Stimulated activated CD8-positive, alpha-beta memory T cell treated with anti-CD3 and anti-CD28 coated beads, Interleukin-4, amount 100 ng/mL, for 4 hours (primary cell): Measurements from ENCODE around the gene LAPTM5.

ENCODE experiments used
- DNase-seq, 2 donors: peaks; one replicate each; pipeline ENCODE4 v3.0.0-alpha.2; 2020; ENCODE audit warnings: low read depth in 2 of 2, low spot score in 1 of 2

Gene LAPTM5

GRCh38 chr1:30731806-30732276 lies 25.7 kb downstream of the LAPTM5 start:
- DNase-seq, result no peak

GRCh38 chr1:30731109-30731805 lies 26.3 kb downstream of the LAPTM5 start:
- no peak for DNase-seq

DNA sequence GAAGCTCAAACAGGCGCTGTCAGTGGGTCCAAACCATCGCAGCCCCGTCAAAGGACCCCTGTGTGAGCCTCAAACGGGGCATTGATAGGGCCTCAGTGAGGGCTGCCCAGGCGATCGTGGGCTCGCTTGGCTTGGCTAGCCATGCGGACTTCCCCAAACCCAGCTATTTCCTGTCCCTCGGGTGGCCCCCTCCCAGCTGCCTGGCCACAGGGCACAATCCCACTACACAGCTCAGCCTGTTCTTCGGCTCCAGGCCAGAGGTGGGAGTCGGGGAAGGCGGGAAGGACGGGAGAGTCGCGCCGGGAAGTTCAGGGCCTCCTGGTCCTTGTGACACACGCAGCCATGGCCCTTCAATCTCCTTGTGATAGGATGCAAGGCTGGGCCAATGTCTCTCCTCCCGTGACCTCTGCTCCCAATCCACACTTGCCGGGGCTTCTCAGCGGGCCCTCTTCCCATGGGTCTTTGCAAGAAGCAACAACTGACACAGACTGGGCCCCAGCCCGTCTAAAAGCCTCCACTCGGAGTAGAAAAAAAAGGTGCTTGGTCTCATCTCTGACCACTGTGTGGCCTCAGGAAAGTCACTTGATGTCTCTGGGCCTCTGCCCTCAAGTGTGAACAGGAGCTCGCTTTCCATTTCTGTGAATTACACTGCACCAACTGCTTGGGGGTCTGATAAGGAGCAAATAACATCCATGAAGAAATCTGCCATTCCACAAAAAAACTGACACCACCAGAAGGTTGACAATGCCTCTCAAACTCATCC lies 27.0 kb downstream of the LAPTM5 start:
- no peak for DNase-seq

DNA sequence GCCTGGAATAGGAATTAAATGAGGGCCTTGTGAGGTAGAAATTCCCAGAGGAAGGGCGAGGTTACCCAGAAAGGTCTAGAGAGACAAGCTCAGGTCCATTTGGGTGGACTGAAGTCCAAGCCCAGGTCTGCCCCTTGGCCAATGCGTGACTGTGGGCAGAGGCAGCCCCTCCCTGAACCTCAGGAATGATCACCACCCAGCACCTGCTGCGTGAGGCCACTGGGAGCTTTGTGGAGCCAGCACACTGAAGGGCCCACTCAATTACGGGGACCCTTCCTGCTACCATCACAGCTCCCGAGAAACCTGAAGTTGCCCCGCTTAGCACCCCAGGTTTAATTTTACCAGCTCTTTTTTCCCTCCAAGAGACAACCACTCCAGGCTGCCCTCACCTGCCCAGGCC lies 27.7 kb downstream of the LAPTM5 start:
- DNase-seq, result no peak

GRCh38 chr1:30728832-30729638 lies 28.5 kb downstream of the LAPTM5 start:
- DNase-seq, result no peak

DNA sequence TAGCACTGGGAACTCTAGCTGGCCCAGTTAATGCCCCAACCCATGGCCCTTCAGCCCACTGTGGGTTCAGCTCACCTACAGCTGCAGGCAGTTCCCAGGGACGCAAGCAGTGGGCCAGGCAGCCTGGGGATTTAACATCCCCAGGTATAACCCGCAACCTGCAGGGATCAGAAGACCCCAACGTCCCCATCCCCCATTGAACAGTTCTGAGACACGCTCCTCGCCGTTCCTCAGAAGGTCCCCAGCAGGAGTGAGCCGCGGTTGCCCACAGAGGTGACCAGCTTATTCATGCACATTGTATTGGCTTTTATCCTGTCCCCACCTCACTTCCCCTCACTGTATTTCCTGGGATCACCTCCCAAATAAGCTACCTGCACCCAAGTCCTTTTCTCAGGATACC lies 29.2 kb downstream of the LAPTM5 start:
- DNase-seq, result no peak

- DNase-seq, result no peak
Measured at GRCh38 chr1:30727824-30728223, 29.8 kb downstream of the LAPTM5 start.

- no peak for DNase-seq
Measured at GRCh38 chr1:30726773-30727684, 30.5 kb downstream of the LAPTM5 start.

GRCh38 chr1:30726236-30726635 lies 31.3 kb downstream of the LAPTM5 start:
- no peak for DNase-seq

- DNase-seq, result no peak
Measured at GRCh38 chr1:30725450-30726095, 32.0 kb downstream of the LAPTM5 start.

DNA sequence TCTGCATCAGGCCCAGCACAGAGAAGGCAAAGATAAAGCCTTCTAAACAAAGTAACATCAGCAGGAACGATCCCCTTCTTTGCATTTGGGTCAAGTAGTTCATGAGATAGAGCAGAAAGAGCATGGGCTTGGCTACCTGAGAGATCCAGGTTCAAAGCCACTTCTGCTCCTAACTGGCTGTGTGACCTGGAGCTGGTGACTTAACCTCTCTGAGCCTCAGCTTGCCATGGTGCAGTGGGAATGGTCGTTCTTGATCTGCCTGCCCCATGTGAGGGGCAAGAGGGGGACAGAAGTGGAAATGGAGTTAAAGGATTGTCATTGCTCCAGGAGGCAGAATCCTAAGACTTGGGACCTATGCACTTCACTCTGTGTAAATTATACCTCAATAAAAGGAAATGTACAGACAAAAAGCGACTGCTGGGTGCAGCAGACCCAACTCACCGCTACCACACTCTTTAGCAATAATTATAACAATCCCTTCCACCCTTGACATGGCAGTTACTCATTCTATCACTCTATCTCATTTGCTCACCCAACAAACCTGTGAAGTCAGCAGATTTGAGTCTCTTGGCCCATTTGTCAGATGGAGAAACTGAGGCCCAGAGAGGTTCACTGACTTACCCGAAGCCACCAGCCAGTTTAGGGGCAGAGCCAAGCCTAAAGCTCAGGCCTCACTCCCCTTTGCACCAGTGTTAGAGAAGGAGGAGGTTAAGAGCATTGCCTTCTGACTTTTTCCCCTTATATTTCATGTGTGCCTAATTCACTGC lies 32.7 kb downstream of the LAPTM5 start:
- DNase-seq, result no peak

DNA sequence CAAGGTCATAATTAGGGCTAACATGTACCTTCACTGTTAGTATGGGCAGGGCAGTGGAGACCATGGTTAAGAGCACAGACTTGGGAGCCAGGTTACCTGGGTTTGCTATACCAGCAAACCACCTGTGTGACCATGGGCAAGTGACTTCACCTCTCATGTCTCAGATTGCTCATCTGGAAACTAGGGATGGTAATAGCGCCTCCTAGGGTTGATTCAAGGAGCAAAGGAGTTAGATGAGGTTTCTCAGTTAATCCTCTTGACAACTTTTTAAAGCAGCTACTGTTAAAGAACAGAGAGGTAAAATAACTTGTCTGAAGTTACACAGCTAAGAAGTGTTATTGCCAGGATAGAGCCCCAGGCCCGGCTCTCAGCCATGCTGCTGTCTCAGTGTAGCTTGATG lies 33.4 kb downstream of the LAPTM5 start:
- no peak for DNase-seq

DNA sequence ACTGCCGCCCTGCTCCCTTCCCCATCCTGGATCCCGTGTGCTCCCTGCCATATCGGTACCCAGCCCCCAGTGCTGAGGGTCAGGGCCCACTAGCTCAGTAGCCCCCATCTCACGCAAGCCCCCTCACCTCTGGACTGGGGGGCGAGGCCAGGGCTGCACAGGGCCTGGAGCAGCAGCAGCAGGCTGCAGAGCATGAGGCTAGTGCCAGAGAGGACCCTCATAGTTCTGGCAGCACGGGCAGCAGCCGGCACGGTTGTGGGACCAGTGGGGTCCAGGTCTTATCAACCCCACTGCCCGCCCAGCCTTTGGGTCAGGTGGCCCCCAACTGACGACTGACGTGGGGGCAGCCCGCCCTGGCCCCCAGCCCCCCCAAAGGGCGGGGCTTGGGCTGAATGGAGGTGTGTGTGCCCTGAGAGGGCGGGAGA lies 34.2 kb downstream of the LAPTM5 start, which contains the start of gene MATN1:
TSS of gene MATN1 (minus strand) at position 255 of the 425 bp plus-strand sequence. CDS start at position 221, 34 bp downstream.
- no peak for DNase-seq

DNA sequence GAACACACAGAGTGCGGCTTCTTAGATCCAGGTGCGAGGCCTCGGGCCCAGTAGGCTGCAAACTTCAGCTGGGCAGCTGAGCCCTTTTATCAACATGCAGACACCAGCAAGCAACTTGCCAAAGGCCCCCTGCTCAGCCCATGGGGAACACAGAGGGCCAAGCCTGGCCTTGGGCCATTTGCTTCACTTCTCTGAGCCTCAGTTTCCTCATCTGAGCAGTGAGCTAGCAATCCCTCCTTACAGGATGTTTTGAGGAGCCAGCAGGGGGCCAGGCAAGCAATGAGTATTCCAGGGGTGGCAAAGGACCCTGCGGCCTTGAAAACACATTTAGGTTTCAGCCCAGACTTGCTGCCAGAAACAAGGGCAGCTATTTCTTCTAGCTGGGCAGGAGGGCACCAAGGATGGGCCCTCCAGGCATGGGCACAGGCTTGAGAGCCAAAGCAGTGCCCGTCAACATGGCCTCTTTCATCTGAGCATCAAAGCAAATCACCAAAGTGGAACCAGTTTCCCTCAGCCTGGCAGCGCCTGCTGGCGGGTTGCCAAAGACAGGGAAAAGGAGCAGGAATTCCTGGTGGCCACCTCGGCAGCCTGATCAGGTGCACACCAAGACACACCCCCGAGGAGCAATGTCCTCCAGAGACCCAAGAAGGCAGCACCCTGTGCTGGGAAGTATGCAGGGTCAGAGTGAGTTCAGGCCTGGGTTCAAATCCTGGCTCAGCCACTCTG lies 35.6 kb downstream of the LAPTM5 start:
- DNase-seq, result no peak

DNA sequence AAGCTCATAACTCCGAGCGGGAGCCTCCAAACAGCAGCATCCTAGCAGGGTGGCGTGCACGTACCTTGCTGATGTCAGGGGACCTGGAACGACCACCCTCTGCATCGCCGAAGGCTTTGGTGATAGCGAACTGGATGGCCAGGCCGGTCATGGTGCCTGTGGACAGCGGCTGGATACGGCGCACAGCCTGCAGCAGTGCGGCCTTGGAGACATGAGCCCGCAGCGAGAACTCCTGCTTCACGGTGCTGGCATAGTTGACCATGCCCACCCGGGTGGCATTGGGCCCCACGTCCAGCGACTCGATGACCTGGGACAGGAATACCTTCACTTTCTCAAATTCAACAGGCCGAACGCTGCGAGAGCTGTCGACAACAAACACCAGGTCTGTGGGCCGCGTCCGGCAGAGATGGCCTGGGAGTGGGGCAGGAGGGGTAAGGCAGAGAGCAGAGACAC lies 36.2 kb downstream of the LAPTM5 start:
- no peak for DNase-seq

DNA sequence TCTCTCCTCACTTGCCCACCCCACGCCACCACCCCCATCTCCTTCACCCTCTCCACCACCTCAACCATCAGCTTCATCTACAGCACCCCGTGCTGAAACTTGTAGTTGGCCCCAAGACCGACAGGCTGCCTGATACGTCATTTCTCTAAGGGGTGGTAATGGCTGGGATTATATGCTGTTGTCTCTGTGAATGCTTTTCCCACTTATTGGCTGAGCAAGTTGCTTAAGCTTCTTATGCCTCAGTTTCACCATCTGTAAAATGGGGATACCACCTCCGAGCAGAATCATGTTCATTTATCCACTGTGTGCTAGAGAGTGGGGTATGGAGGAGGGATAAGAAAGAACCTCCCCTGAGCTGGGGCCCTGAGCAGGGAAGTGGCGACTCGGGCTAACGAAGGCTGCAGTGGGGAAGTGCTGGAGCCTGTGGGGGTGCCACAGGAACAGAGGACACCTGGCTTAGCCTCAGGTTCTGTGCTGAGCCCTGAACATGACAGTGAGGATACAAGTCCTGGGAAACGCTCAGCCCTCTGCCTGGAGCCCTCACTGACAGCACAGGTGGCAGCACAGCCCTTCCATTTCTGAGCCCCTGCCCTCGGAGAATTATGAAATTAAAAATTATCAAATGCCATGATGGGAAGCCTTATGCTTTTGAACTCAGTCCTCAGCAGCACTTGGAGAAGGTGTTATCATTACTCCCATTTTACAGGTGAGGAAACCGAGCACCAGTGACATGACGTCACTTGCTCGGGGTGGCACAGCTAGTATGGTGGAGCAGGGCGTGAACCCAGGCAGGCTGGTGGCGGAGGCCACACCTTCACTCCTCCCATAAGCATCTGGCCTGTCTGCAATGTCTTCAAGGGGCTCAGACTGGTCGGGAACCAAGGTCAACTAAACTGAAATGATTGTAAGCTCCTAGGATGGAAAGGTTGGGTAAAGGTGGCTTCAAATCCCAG lies 37.0 kb downstream of the LAPTM5 start:
- no peak for DNase-seq
